Astrocyte of the spinal cord (primary cell): ENCODE measurements around the gene LAMB4.

Source experiments
- DNase-seq: peaks from one replicate; pipeline ENCODE4 v3.0.0; 2011; ENCODE audit warnings: low read depth, low spot score
- H3K4me3 ChIP-seq: 2 replicates; pipeline ENCODE4 v1.5.1; 2011; ENCODE audit warnings: low read depth, mild to moderate bottlenecking, low read length, moderate library complexity
- in situ Hi-C: cut with HindIII; loops from 2 replicates; pipeline ENCODE4 v1.10.0; 2017; ENCODE audit warnings: low sequenced_read_pairs
- TF ChIP-seq, protein P1 (sequence below): IDR thresholded peaks from 2 replicates; pipeline ENCODE4 v1.5.1; 2012; ENCODE audit warnings: low read depth, mild to moderate bottlenecking, low read length, inconsistent platforms

LAMB4 gene

DNA sequence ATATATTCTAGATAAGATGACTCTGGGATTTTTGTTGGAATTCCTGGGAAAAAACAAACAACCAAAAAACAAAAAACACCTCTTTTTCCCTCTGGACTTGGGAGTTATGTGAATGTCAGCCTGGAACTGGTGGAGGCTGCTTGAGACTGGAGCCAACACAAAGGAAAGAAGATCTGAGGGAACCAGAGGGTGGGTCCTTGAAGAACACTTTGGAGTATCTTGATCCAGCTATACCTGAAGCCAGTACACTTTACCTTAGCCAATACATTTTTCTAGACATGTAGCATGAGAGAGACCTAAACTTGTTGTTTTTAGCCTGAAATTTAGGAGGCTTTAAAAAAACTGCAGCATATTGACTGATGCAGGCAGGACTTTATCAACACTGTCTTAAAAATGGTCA lies 121.3 kb downstream of the LAMB4 start:
- H3K4me3 ChIP-seq = no peak overlapping the region
- TF ChIP-seq, protein P1, sequence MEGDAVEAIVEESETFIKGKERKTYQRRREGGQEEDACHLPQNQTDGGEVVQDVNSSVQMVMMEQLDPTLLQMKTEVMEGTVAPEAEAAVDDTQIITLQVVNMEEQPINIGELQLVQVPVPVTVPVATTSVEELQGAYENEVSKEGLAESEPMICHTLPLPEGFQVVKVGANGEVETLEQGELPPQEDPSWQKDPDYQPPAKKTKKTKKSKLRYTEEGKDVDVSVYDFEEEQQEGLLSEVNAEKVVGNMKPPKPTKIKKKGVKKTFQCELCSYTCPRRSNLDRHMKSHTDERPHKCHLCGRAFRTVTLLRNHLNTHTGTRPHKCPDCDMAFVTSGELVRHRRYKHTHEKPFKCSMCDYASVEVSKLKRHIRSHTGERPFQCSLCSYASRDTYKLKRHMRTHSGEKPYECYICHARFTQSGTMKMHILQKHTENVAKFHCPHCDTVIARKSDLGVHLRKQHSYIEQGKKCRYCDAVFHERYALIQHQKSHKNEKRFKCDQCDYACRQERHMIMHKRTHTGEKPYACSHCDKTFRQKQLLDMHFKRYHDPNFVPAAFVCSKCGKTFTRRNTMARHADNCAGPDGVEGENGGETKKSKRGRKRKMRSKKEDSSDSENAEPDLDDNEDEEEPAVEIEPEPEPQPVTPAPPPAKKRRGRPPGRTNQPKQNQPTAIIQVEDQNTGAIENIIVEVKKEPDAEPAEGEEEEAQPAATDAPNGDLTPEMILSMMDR = no peak
- in situ Hi-C loops = no loop called here
- no peak for DNase-seq

DNA sequence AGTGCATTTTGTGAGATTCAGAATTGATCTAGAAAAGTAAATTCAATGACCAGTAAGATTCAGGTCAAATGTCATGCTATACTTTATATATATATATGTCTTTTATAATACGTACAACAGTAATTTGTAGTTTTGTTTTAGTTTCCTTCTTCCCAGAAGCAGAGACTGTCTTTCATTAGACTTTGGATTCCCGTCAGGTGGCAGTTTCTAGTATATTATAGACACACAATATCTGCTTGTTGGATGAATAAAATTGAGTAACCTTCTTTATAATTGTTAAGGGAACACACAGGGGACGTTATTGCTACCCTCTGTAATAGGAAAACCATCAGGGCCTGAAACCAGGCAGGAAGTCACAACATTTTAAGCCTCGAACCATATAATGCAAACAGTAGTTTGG lies 121.9 kb downstream of the LAMB4 start:
- no peak for DNase-seq
- TF ChIP-seq, protein P1 = no peak
- in situ Hi-C loops = no loop called here
- no peak overlapping the region for H3K4me3 ChIP-seq

DNA sequence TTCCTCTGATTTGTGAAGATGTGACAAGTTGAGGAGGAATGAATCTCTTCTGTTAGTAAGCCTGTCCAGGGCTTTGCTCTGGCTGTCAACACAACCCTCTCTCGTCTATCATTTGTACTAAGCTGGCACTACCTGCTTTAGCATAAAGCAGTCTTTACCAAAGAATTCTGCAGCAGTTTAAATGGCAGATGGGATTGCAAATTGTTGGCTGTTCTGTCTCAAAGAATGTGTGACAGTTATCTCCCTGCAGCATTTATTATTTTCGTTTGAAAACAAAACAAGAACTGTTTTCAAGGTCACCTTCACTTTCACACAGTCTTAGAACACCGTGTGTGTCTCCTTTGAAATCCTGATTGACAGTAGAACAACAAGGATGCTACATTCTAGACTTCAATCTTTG lies 122.4 kb downstream of the LAMB4 start:
- no peak for DNase-seq
- TF ChIP-seq, protein P1 = no peak
- in situ Hi-C loops = no loop called here
- no peak overlapping the region for H3K4me3 ChIP-seq

- in situ Hi-C loops = no loop called here
- no peak for DNase-seq
- no peak overlapping the region for H3K4me3 ChIP-seq
- TF ChIP-seq, protein P1 = no peak
Observed at GRCh38 chr7:108007261-108007660, 122.9 kb downstream of the LAMB4 start.

DNA sequence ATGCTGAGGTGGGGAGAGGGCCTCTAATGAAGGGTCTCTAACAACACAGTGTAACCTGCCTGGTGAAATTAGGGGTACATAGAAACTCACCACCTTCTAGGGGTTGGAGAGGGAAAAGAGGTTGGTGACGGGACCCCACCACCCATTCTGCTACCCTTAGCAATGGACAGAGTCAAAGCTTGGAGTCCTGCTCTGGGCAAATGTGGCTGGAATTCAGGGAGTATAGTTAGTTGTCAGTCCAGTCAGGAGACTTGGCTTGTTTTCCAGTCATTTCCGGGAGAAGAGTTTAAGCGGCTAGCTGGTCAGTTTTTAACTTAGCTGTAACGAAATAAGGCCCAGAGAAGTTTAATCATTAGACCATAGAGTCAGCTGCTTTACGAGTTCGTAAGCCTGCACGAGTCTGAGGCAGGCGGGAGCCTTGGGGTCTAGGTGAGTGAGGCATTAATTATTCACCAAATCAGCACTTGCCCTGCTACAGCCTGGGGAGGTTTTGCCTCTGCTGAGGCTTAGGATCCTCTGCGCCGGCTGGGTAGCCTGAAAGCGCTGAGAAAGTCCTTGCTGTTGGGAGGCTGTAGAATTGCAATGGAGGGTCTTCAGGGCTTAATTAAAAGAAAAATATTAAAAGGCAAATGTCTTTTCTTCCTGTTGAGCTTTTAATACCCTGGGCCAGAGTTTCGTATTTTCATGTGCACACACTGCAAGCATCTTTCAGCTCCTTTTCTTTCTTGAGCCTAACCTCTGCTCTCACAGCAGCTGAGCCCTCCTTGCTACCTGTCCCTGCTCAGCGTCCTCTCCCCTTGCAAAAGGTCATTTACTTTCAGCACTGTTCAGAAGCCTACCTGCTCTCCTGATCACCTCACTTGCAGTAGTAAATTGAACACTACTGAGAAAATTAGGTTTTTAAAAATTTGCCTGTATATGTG lies 125.7 kb downstream of the LAMB4 start:
- TF ChIP-seq, protein P1 = no peak
- peak; percentile 73 for DNase-seq
- in situ Hi-C loops = no loop called here
- no peak overlapping the region for H3K4me3 ChIP-seq

DNA sequence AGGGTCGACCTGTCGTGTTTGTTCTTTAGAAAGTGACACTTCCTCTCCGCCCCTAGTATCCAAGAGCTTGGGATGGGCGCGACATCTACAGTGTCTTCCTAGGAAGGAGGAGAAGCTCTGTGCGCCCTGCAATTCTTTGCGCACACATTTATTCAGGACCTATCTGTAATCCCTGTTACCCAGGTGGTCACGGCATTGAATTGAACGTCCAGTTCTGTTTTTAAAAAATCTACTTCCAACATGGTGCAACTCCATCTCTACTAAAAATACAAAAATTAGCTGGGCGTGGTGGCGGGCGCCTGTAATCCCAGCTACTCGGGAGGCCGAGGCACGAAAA lies 126.6 kb downstream of the LAMB4 start:
- DNase-seq = no peak
- TF ChIP-seq, protein P1 = no peak
- in situ Hi-C loops = no loop called here
- peak overlapping the region; percentile 85 for H3K4me3 ChIP-seq
